BJ (cell line): ENCODE data around the gene CORO2A. TPM values are rescaled to one million over a fixed set of nuclear protein-coding genes. Genes with fewer than 3 reads are reported as not detected.

ENCODE experiments used
- CTCF ChIA-PET: fragments of 350-600 bp; formaldehyde crosslinking; extraction: SDS; loops from one replicate; lab custom pipeline; 2021; ENCODE audit warnings: antibody characterized with exemption, inconsistent platforms; lab: Yijun Ruan, JAX
- POLR2A ChIA-PET: fragments of 300-600 bp; sonication (Branson Sonifier 250); formaldehyde crosslinking; extraction: SDS; loops from one replicate; lab custom pipeline; 2021; ENCODE audit warnings: antibody characterized with exemption; lab: Charles Lee
- DNase-seq: peaks from one replicate; pipeline ENCODE4 v3.0.0-alpha.2; 2011; ENCODE audit warnings: low read depth
- H3K27me3 ChIP-seq: 2 replicates; pipeline ENCODE4 v1.6.0; 2011; ENCODE audit warnings: low read length; ENCODE audit not compliant: control insufficient read depth, insufficient read depth
- H3K36me3 ChIP-seq: 2 replicates; pipeline ENCODE4 v1.5.1; 2011; ENCODE audit warnings: low read length; ENCODE audit not compliant: control insufficient read depth, insufficient read depth
- H3K4me3 ChIP-seq: 2 replicates; pipeline ENCODE4 v1.5.1; 2011; ENCODE audit warnings: low read depth, mild to moderate bottlenecking, control low read depth, low read length
- polyA plus RNA-seq: library from polyadenylated mRNA; depleted of rRNA; stranded (reverse); fragments of >200 nt; gene quantifications from 2 replicates; pipeline ENCODE4 v1.2.3, GENCODE V29; 2011
- TF ChIP-seq, protein P1 (sequence below): IDR thresholded peaks from 2 replicates; pipeline ENCODE4 v1.5.1; 2011; ENCODE audit warnings: low read depth, mild to moderate bottlenecking, control low read depth, inconsistent platforms, low read length, moderate library complexity; ENCODE audit not compliant: insufficient read depth

The CORO2A gene
- polyA plus RNA-seq, 1 experiment: 1.5 TPM

DNA sequence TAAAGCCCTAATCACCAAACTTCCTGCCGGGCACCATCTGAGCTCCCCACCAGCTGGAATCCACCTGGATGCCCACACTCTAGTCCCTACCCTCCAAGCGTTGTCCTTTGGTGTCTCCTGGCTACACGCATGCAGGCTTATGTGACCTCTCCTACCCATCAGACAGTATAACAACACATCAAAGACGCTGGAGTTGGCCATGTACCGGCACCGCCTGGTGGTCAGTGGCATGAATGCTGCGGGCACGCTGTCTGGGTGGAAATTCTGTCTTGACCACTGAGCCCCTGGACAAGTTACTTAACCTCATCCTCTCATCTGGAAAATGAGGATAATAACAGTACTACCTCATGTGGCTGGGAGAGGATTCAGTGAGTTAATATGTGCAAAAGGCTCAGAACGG, 23.4 kb upstream of the CORO2A start:
- CTCF ChIA-PET: interaction anchor here (1.8 to 5.5 kb wide), 5 partner anchors 9 to 49 kb away, joined by 4 to 25 read pairs (median 9); partner anchors contain the start of gene TBC1D2
- Histone ChIP-seq H3K27me3 (no peaks in the 10 kb centered on the region), H3K36me3 (peaks cover 29% of the 10 kb centered on the region), H3K4me3 (no peak overlapping the region)
- TF ChIP-seq, protein P1, sequence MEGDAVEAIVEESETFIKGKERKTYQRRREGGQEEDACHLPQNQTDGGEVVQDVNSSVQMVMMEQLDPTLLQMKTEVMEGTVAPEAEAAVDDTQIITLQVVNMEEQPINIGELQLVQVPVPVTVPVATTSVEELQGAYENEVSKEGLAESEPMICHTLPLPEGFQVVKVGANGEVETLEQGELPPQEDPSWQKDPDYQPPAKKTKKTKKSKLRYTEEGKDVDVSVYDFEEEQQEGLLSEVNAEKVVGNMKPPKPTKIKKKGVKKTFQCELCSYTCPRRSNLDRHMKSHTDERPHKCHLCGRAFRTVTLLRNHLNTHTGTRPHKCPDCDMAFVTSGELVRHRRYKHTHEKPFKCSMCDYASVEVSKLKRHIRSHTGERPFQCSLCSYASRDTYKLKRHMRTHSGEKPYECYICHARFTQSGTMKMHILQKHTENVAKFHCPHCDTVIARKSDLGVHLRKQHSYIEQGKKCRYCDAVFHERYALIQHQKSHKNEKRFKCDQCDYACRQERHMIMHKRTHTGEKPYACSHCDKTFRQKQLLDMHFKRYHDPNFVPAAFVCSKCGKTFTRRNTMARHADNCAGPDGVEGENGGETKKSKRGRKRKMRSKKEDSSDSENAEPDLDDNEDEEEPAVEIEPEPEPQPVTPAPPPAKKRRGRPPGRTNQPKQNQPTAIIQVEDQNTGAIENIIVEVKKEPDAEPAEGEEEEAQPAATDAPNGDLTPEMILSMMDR: peak; percentile 56
- DNase-seq: no peak
- POLR2A ChIA-PET: no interaction called here

DNA sequence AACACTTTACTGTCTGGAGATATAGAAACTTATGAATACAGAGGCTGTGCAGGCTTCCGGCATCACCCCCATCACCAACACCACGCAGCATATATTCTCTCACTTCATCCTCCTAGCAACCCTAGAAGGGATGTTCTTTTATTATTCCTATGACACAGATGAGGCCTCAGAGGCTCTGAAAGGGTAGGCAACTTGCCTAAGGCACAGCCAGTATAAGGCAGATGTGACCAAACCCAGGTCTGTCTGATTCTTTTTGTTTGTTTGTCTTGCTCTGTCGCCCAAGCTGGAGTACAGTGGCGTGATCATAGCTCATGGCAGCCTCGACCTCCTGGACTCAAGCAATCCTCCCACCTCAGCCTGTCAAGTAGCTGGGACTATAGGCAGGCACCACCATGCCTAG, 22.8 kb upstream of the CORO2A start:
- TF ChIP-seq, protein P1: no peak
- ChIA-PET POLR2A (no interaction called here), CTCF (interaction anchor here (0.8 to 5.5 kb wide), 6 partner anchors 9 to 292 kb away, joined by 3 to 25 read pairs (median 4); partner anchors contain the start of gene TBC1D2)
- DNase-seq: no peak
- Histone ChIP-seq H3K36me3 (peaks cover 30% of the 10 kb centered on the region), H3K27me3 (no peaks in the 10 kb centered on the region), H3K4me3 (no peak overlapping the region)

DNA sequence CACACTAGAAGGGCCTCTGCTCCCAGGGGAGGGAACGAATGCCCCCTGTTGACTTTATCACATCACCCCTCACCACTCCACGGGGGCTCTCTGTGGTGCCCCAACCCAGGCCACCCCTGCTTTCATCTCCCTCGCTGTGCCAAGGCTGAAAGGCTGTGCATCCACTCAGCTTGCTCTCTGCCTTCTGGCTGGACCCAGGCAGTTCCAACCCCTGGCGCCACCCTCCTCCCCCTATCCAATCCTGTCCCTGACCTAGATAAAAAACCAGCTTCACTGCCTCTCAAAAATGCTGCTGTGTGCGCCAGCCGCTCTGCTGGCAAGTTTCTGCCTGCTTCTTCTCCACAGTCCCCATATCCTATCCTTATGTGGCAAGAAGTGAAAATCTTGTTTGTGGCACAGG, 22.4 kb upstream of the CORO2A start:
- Histone ChIP-seq H3K36me3 (peaks cover 29% of the 10 kb centered on the region), H3K4me3 (no peak overlapping the region), H3K27me3 (no peaks in the 10 kb centered on the region)
- TF ChIP-seq, protein P1: no peak
- ChIA-PET POLR2A (no interaction called here), CTCF (interaction anchor here (0.8 to 5.5 kb wide), 6 partner anchors 8 to 292 kb away, joined by 3 to 25 read pairs (median 4); partner anchors contain the start of gene TBC1D2)
- DNase-seq: no peak

DNA sequence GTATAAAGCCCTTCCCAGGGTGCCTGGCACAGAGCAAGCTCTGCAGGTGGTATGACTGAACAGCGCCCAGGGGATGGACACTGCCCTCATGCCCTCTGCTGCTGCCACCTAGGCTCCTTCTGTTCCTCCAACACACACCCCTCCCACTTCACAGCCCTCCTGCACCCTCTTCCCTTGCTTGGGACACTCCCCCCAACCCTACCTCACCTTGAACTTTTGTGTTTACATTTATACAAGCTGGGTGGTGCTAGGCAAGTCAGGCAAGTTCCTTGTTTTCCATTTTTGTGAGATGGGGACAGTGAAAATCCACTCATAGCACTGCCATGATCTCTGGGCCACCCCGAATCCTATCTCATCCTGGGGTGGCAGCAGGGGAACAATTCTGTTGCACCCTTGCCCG, 18.8 kb upstream of the CORO2A start:
- Histone ChIP-seq H3K27me3 (no peaks in the 10 kb centered on the region), H3K36me3 (peaks cover 34% of the 10 kb centered on the region), H3K4me3 (no peak overlapping the region)
- POLR2A ChIA-PET: interaction anchor here (0.6 kb wide), 1 partner anchor 31 kb away, joined by 17 read pairs; no protein-coding TSS in a partner anchor
- CTCF ChIA-PET: interaction anchor here (1.3 to 2.3 kb wide), 2 partner anchors 10 to 53 kb away, joined by 3 to 14 read pairs; no protein-coding TSS in a partner anchor
- DNase-seq: no peak
- TF ChIP-seq, protein P1: no peak

DNA sequence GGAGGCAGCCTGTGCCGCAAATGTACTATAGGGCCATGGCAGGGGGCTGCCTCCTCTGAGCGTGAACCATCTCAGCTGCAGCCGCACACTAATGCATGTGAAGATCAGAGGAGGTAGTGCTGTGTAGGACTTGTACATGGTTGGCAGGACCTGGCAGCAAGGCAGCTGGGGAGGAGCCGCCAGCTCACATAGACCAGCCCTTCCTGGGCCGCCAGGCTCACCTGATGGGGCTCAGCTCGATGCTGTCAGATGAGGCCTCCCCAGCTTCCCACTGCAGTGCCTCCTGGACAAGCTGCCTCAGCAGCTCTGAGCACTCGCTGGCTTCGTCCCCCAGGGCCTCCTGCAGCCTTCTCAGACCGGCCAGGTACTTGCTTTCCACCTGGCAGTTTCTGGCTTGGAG, 18.0 kb upstream of the CORO2A start:
- TF ChIP-seq, protein P1: no peak
- DNase-seq: no peak
- no peak overlapping the region for H3K4me3 ChIP-seq
- CTCF ChIA-PET: interaction anchor here (1.2 to 9.2 kb wide), 3 partner anchors 17 to 53 kb away, joined by 6 to 75 read pairs (median 14); partner anchors contain the start of gene TBC1D2
- POLR2A ChIA-PET: no interaction called here
- H3K36me3 ChIP-seq: peaks cover 34% of the 10 kb centered on the region
- no peaks in the 10 kb centered on the region for H3K27me3 ChIP-seq
